Thyroid gland (tissue), 4 donors: ENCODE measurements around the gene SUPT6H.

ENCODE experiments used
- CTCF ChIP-seq, 6 experiments: fragments of 200-600 bp in 3 of 6; fragments of 450-650 bp in 3 of 6; sonication (generic) in 3 of 6; IDR thresholded peaks; one replicate each; pipeline ENCODE4 v1.5.1; 2016 to 2019; ENCODE audit warnings: antibody characterized with exemption in 6 of 6, mild to moderate bottlenecking in 2 of 6, inconsistent platforms in 1 of 6, moderate library complexity in 1 of 6
- POLR2A ChIP-seq, 2 donors: fragments of 450-650 bp; IDR thresholded peaks; one replicate each; pipeline ENCODE4 v1.6.1; 2017; ENCODE audit warnings: antibody characterized with exemption in 2 of 2, mild to moderate bottlenecking in 2 of 2, moderate library complexity in 1 of 2

- TF ChIP-seq CTCF (IDR thresholded peaks at IDR 0.05) (no peak), POLR2A (IDR thresholded peaks at IDR 0.05) (no peak)
Measured at GRCh38 chr17:28729950-28730330, 67.9 kb downstream of the SUPT6H start.
